Neural cell (in vitro differentiated cells): ENCODE measurements around the gene MRPL12. TPM values are rescaled to one million over a fixed set of nuclear protein-coding genes. Genes with fewer than 3 reads are reported as not detected.

Experiments used
- H2AFZ ChIP-seq: fragments of 200-600, 300-800 bp; sonication (generic), shearing (Covaris generic); 2 replicates; pipeline ENCODE4 v1.6.0; 2014; ENCODE audit warnings: low read depth, mild to moderate bottlenecking, antibody characterized with exemption, low read length, moderate library complexity
- H3F3A ChIP-seq: fragments of 200-600 bp; shearing (Covaris generic); 2 replicates; pipeline ENCODE4 v1.6.1; 2016; ENCODE audit warnings: mild to moderate bottlenecking, moderate library complexity, mixed read lengths, antibody characterized with exemption, low read length; ENCODE audit not compliant: insufficient read depth, poor library complexity, severe bottlenecking
- H3K27ac ChIP-seq: fragments of 200-600, 300-800 bp; sonication (generic), shearing (Covaris generic); 2 replicates; pipeline ENCODE4 v1.5.1; 2014; ENCODE audit warnings: mild to moderate bottlenecking, low read length, moderate library complexity
- H3K27me3 ChIP-seq: fragments of 300-800, 200-600 bp; sonication (generic), shearing (Covaris generic); 2 replicates; pipeline ENCODE4 v1.6.0; 2014; ENCODE audit warnings: mild to moderate bottlenecking, low read depth, low read length, moderate library complexity; ENCODE audit not compliant: insufficient read depth
- H3K36me3 ChIP-seq: fragments of 300-800, 200-600 bp; sonication (generic), shearing (Covaris generic); 2 replicates; pipeline ENCODE4 v1.5.1; 2014; ENCODE audit warnings: mild to moderate bottlenecking, antibody characterized with exemption, low read length, moderate library complexity; ENCODE audit not compliant: insufficient read depth
- H3K4me2 ChIP-seq: fragments of 300-800, 200-600 bp; sonication (generic), shearing (Covaris generic); 2 replicates; pipeline ENCODE4 v1.6.0; 2014; ENCODE audit warnings: mild to moderate bottlenecking, low read length
- H3K4me3 ChIP-seq: fragments of 300-800, 200-600 bp; sonication (generic), shearing (Covaris generic); 2 replicates; pipeline ENCODE4 v1.5.1; 2014; ENCODE audit warnings: mild to moderate bottlenecking, low read length, moderate library complexity
- H3K79me2 ChIP-seq: fragments of 200-600 bp; shearing (Covaris generic); replicated peaks from 2 replicates; pipeline ENCODE4 v1.6.0; 2014; ENCODE audit warnings: mild to moderate bottlenecking, low read length, moderate library complexity; ENCODE audit not compliant: insufficient read depth
- H3K9ac ChIP-seq: fragments of 300-800, 200-600 bp; sonication (generic), shearing (Covaris generic); 2 replicates; pipeline ENCODE4 v1.6.1; 2016; ENCODE audit warnings: mild to moderate bottlenecking, low read length, mixed read lengths
- H3K9me2 ChIP-seq: fragments of 200-600 bp; shearing (Covaris generic); 2 replicates; pipeline ENCODE4 v1.6.1; 2016; ENCODE audit warnings: mild to moderate bottlenecking, low read length, mixed read lengths; ENCODE audit not compliant: insufficient read depth
- H3K9me3 ChIP-seq: fragments of 200-600, 300-800 bp; sonication (generic), shearing (Covaris generic); 2 replicates; pipeline ENCODE4 v1.6.1; 2016; ENCODE audit warnings: mild to moderate bottlenecking, mixed run types, low read length, moderate library complexity, mixed read lengths
- H4K20me1 ChIP-seq: fragments of 200-600 bp; shearing (Covaris generic); 2 replicates; pipeline ENCODE4 v1.6.1; 2016; ENCODE audit warnings: mild to moderate bottlenecking, mixed run types; ENCODE audit not compliant: insufficient read depth
- EP300 ChIP-seq: fragments of 450-650 bp; conservative IDR thresholded peaks from 2 replicates; pipeline ENCODE4 v1.6.1; 2014; ENCODE audit warnings: antibody characterized with exemption, mild to moderate bottlenecking, moderate library complexity; ENCODE audit not compliant: poor library complexity, severe bottlenecking
- EZH2 ChIP-seq: fragments of 200-600, 300-800 bp; shearing (Covaris generic), sonication (generic); IDR thresholded peaks from 2 replicates; pipeline ENCODE4 v1.6.1; 2014; ENCODE audit warnings: antibody characterized with exemption, low read length, borderline replicate concordance, mild to moderate bottlenecking; ENCODE audit not compliant: insufficient read depth, poor library complexity, severe bottlenecking
- MXI1 ChIP-seq: fragments of 450-650 bp; conservative IDR thresholded peaks from 2 replicates; pipeline ENCODE4 v1.6.1; 2014; ENCODE audit warnings: antibody characterized with exemption, mild to moderate bottlenecking; ENCODE audit not compliant: poor library complexity, severe bottlenecking
- POLR2AphosphoS5 ChIP-seq: IDR thresholded peaks from 2 replicates; pipeline ENCODE4 v1.6.1; 2012
- RAD21 ChIP-seq: fragments of 450-650 bp; conservative IDR thresholded peaks from 2 replicates; pipeline ENCODE4 v1.6.1; 2014; ENCODE audit warnings: antibody characterized with exemption, mild to moderate bottlenecking, moderate library complexity
- SMC3 ChIP-seq: fragments of 450-650 bp; conservative IDR thresholded peaks from 2 replicates; pipeline ENCODE4 v1.6.1; 2014; ENCODE audit warnings: antibody characterized with exemption, mild to moderate bottlenecking, moderate library complexity; ENCODE audit not compliant: poor library complexity
- TAF1 ChIP-seq: IDR thresholded peaks from 2 replicates; pipeline ENCODE4 v1.6.1; 2012; ENCODE audit warnings: low read depth
- polyA plus RNA-seq: library from polyadenylated mRNA; depleted of rRNA; stranded (reverse); fragments of >200 nt; gene quantifications from 2 replicates; pipeline ENCODE4 v1.2.3, GENCODE V29; 2014
- TF ChIP-seq, protein P1 (sequence below): fragments of 450-650 bp; IDR thresholded peaks from 2 replicates; pipeline ENCODE4 v1.5.1; 2014; ENCODE audit warnings: antibody characterized with exemption, mild to moderate bottlenecking, moderate library complexity; ENCODE audit not compliant: poor library complexity, severe bottlenecking
- TF ChIP-seq, protein P2 (sequence below): IDR thresholded peaks from 2 replicates; pipeline ENCODE4 v1.6.1; 2012; ENCODE audit warnings: borderline replicate concordance

Gene MRPL12
- polyA plus RNA-seq, 1 donor from 2014 or later: 10.4 TPM

GRCh38 chr17:81687770-81688541 is 15.2 kb upstream of the MRPL12 start:
- no peaks in the 10 kb centered on the region for H3K9me3 ChIP-seq
- H4K20me1 ChIP-seq: peaks cover 7% of the 10 kb centered on the region
- no peak overlapping the region for H3K4me2 ChIP-seq
- H3K27me3 ChIP-seq: no peaks in the 10 kb centered on the region
- no peak overlapping the region for H2AFZ ChIP-seq
- no peaks in the 10 kb centered on the region for H3K9me2 ChIP-seq
- peaks cover 21% of the 10 kb centered on the region for H3K79me2 ChIP-seq
- TF ChIP-seq POLR2AphosphoS5 (no peak), SMC3 (no peak), EZH2 (no peak), TAF1 (no peak), MXI1 (no peak), EP300 (no peak), RAD21 (no peak)
- TF ChIP-seq, protein P1, sequence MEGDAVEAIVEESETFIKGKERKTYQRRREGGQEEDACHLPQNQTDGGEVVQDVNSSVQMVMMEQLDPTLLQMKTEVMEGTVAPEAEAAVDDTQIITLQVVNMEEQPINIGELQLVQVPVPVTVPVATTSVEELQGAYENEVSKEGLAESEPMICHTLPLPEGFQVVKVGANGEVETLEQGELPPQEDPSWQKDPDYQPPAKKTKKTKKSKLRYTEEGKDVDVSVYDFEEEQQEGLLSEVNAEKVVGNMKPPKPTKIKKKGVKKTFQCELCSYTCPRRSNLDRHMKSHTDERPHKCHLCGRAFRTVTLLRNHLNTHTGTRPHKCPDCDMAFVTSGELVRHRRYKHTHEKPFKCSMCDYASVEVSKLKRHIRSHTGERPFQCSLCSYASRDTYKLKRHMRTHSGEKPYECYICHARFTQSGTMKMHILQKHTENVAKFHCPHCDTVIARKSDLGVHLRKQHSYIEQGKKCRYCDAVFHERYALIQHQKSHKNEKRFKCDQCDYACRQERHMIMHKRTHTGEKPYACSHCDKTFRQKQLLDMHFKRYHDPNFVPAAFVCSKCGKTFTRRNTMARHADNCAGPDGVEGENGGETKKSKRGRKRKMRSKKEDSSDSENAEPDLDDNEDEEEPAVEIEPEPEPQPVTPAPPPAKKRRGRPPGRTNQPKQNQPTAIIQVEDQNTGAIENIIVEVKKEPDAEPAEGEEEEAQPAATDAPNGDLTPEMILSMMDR: no peak
- TF ChIP-seq, protein P2, sequence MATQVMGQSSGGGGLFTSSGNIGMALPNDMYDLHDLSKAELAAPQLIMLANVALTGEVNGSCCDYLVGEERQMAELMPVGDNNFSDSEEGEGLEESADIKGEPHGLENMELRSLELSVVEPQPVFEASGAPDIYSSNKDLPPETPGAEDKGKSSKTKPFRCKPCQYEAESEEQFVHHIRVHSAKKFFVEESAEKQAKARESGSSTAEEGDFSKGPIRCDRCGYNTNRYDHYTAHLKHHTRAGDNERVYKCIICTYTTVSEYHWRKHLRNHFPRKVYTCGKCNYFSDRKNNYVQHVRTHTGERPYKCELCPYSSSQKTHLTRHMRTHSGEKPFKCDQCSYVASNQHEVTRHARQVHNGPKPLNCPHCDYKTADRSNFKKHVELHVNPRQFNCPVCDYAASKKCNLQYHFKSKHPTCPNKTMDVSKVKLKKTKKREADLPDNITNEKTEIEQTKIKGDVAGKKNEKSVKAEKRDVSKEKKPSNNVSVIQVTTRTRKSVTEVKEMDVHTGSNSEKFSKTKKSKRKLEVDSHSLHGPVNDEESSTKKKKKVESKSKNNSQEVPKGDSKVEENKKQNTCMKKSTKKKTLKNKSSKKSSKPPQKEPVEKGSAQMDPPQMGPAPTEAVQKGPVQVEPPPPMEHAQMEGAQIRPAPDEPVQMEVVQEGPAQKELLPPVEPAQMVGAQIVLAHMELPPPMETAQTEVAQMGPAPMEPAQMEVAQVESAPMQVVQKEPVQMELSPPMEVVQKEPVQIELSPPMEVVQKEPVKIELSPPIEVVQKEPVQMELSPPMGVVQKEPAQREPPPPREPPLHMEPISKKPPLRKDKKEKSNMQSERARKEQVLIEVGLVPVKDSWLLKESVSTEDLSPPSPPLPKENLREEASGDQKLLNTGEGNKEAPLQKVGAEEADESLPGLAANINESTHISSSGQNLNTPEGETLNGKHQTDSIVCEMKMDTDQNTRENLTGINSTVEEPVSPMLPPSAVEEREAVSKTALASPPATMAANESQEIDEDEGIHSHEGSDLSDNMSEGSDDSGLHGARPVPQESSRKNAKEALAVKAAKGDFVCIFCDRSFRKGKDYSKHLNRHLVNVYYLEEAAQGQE: no peak
- H3K9ac ChIP-seq: no peak overlapping the region
- no peaks in the 10 kb centered on the region for H3F3A ChIP-seq
- H3K36me3 ChIP-seq: no peaks in the 10 kb centered on the region
- H3K27ac ChIP-seq: no peak overlapping the region
- H3K4me3 ChIP-seq: no peak overlapping the region

DNA sequence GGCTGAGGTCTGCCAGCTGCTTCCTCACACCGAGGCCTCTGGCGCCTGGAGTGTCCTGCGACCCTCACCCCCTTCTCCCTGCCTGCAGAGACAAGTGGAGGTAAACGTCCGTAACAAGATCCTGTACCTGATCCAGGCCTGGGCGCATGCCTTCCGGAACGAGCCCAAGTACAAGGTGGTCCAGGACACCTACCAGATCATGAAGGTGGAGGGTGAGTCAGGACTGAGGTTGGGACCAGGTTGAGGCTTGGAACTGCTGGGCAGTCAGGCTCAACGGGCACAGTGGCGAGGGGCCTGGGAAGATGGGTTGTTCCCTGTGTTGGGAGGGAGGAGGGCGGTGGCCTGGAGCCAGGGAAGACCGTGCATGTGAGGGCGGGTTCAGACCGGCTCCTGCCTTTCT is 14.6 kb upstream of the MRPL12 start:
- H3F3A ChIP-seq: no peaks in the 10 kb centered on the region
- no peak overlapping the region for H3K4me2 ChIP-seq
- no peaks in the 10 kb centered on the region for H3K9me2 ChIP-seq
- peaks cover 7% of the 10 kb centered on the region for H4K20me1 ChIP-seq
- no peaks in the 10 kb centered on the region for H3K36me3 ChIP-seq
- H3K9ac ChIP-seq: no peak overlapping the region
- no peaks in the 10 kb centered on the region for H3K9me3 ChIP-seq
- no peak overlapping the region for H3K27ac ChIP-seq
- no peak overlapping the region for H2AFZ ChIP-seq
- no peak overlapping the region for H3K4me3 ChIP-seq
- no peaks in the 10 kb centered on the region for H3K27me3 ChIP-seq
- TF ChIP-seq POLR2AphosphoS5 (no peak), EP300 (no peak), SMC3 (no peak), MXI1 (no peak), RAD21 (no peak), EZH2 (no peak), TAF1 (no peak)
- TF ChIP-seq, protein P1: no peak
- TF ChIP-seq, protein P2: no peak
- H3K79me2 ChIP-seq: peaks cover 17% of the 10 kb centered on the region
